GM19397 (cell line): ENCODE measurements around the gene ATP8B1.
"Not testable (repeated sequence)": the region's sequence is repeated elsewhere in the genome, so short reads cannot be mapped to it uniquely, and the experiment has no call there.

Experiments used
- ATAC-seq: cut with Tn5 transposase; IDR thresholded peaks from one replicate; pipeline ENCODE4 v1.9.1; 2021; ENCODE audit warnings: mild to moderate bottlenecking, moderate library complexity; ENCODE audit not compliant: unreplicated experiment

ATP8B1 gene

GRCh38 chr18:57677262-57678211 lies 125.6 kb downstream of the ATP8B1 start:
- ATAC-seq: no peak

GRCh38 chr18:57674891-57675290 lies 128.2 kb downstream of the ATP8B1 start:
- no peak for ATAC-seq

- ATAC-seq: no peak
These were observed 133.1 kb downstream of the ATP8B1 start for GRCh38 chr18:57670046-57670445.

GRCh38 chr18:57668021-57668420 lies 135.1 kb downstream of the ATP8B1 start:
- no peak for ATAC-seq

GRCh38 chr18:57666818-57667497 lies 136.2 kb downstream of the ATP8B1 start:
- no peak for ATAC-seq

GRCh38 chr18:57664568-57665165 lies 138.4 kb downstream of the ATP8B1 start:
- ATAC-seq: no peak

- no peak for ATAC-seq
These were observed 142.2 kb downstream of the ATP8B1 start for GRCh38 chr18:57660961-57661360.

GRCh38 chr18:57659460-57660102 lies 143.5 kb downstream of the ATP8B1 start:
- ATAC-seq: no peak

DNA sequence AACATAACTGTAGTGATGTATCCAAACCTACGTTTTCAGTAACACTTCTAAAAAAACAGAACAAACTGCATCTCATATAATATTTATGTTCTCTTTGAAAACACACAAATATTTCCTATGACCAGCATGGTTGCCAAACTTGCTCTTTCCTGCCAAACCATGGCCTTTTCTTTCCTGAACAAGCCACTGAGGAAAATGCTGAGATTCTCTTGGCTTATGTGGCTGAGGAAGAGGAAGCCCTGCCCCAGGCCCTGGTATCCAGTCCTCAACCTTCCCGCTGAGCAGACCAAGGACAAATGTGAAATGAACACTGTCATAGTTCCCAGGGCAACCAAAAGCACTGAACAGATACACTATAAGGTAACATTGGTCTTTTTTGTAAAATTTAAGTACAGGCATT lies 145.6 kb downstream of the ATP8B1 start:
- no peak for ATAC-seq

GRCh38 chr18:57655740-57656139 lies 147.4 kb downstream of the ATP8B1 start:
- ATAC-seq: no peak

DNA sequence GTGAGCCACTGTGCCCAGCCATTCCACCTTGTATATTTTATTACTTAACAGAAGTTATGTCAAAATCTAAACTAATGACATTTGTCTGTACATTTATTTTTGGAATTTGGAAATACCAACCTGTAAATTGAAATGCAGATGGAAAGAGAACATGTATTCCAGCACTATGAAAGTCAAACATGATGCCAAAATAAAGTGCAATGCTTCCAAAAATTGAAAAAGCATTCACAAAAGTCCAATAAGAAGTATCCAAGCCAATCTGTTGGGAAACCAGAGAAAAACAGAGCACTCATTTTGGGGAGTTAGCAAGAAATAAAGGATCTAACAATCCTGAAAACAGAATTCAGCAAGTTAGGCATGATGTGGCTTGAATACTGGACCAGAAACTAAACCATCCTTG lies 151.2 kb downstream of the ATP8B1 start:
- ATAC-seq: no peak

GRCh38 chr18:57649556-57650500 lies 153.3 kb downstream of the ATP8B1 start:
- peak; percentile 84 for ATAC-seq

- ATAC-seq: no peak
These were observed 154.7 kb downstream of the ATP8B1 start for GRCh38 chr18:57648414-57648813.

DNA sequence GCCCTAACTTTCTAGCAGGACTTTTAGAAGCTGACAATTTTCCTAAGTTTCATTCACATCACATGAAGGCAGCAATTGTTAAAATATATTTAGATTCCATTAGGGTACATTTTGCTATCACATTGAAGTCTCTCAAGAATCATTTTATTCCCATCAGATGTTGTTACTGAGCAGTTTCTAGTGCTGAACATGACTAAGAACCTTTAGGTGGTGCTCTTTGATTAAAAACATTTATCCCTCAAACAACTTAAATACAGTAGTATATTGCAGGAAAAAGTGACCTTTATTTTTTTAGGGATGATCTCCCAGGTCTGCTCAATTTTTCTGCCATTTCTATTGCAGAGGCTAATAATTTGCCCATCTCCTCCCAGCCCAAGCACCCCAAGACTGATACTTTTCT lies 158.6 kb downstream of the ATP8B1 start:
- ATAC-seq: no peak

DNA sequence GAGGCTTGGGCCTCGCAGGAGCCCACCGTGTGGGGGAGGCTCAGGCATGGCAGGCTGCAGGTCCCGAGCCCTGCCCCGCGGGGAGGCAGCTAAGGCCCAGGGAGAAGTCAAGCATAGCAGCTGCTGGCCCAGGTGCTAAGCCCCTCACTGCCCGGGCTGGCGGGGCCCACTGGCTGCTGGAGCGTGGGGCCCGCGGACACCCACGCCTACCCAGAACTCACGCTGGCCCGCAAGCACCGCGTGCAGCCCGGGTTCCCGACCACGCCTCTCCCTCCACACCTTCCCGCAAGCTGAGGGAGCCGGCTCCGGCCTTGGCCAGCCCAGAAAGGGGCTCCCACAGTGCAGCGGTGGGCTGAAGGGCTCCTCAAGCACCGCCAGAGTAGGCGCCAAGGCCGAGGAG lies 159.4 kb downstream of the ATP8B1 start:
- not testable (repeated sequence) for ATAC-seq

- ATAC-seq: not testable (repeated sequence)
These were observed 160.7 kb downstream of the ATP8B1 start for GRCh38 chr18:57642462-57642861.

GRCh38 chr18:57640749-57641148 lies 162.4 kb downstream of the ATP8B1 start:
- no peak for ATAC-seq

DNA sequence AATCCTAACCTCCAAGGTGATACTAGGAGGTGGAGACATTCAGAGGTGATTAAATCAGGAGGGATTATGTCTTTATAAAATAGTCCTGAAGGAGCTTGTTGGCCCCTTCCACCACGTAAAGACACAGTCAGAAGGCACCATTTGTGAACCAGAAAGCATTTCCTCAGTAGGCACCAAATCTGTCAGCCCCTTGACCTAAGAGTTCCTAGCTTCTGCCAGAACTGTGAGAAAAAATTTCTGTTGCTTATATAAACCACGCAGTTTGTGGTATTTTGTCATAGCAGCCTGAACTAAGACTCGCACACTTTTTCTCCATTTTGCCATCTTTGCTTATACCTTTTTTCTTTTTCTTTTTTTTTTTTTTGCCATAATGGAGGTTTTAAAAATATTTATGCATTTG lies 162.9 kb downstream of the ATP8B1 start:
- no peak for ATAC-seq

GRCh38 chr18:57635003-57635822 lies 167.9 kb downstream of the ATP8B1 start:
- no peak for ATAC-seq
